Type B pancreatic cell (in vitro differentiated cells): ENCODE data around the gene IFNE. TPM values are rescaled to one million over a fixed set of nuclear protein-coding genes. Genes with fewer than 3 reads are reported as not detected.

ENCODE experiments used
- DNase-seq: peaks from one replicate; pipeline ENCODE4 v3.0.0; 2021; ENCODE audit warnings: mixed read lengths; ENCODE audit not compliant: unreplicated experiment; ENCODE audit errors: extremely low spot score
- H3K27ac Mint-ChIP-seq: 2 replicates; pipeline ENCODE4 v1.8.0; 2021; ENCODE audit warnings: mild to moderate bottlenecking, mixed read lengths
- H3K27me3 Mint-ChIP-seq: 2 replicates; pipeline ENCODE4 v1.8.0; 2021; ENCODE audit warnings: mixed read lengths
- H3K36me3 Mint-ChIP-seq: 2 replicates; pipeline ENCODE4 v1.8.0; 2021; ENCODE audit warnings: mixed read lengths
- H3K4me1 Mint-ChIP-seq: one replicate; pipeline ENCODE4 v1.8.0; 2021; ENCODE audit warnings: mixed read lengths; ENCODE audit not compliant: unreplicated experiment
- H3K4me3 Mint-ChIP-seq: 2 replicates; pipeline ENCODE4 v1.8.0; 2021; ENCODE audit warnings: mild to moderate bottlenecking, mixed read lengths
- H3K9me3 Mint-ChIP-seq: 2 replicates; pipeline ENCODE4 v1.8.0; 2021; ENCODE audit warnings: mixed read lengths
- CTCF ChIP-seq: fragments of 200-600 bp; sonication (generic); conservative IDR thresholded peaks from 2 replicates; pipeline ENCODE4 v1.5.0; 2021; ENCODE audit warnings: antibody characterized with exemption, mild to moderate bottlenecking
- long read RNA-seq: library from polyadenylated mRNA; unstranded; transcript quantifications from one replicate; pipeline ENCODE4 v2.0.0, GENCODE V29; 2020
- total RNA-seq: library from RNA; stranded (reverse); gene quantifications from 2 replicates; pipeline ENCODE4 v1.2.1, GENCODE V29; 2021; ENCODE audit warnings: low replicate concordance

The IFNE gene
- total RNA-seq = 0.19 and 0.75 TPM in 2 replicates
- long read RNA-seq = 0 reads

DNA sequence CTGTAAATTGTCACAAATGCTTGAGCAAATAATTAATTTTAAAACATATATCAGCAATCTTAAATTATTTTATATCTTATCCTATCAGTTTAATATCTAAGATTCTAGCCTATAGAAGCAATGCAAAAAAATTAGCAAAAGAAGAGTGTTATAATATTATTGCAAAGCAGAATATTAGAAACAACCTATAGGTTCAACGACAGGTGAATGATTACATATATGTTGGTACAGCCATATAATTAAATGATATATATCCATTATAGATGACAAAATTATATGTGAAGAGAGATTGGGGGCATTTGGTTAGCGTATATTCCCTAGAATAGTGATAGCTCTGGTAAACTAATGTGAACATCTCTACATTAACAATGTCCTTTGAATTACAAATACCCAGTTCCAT is at the start of gene IFNE:
TSS of gene IFNE (minus strand) at position 101 of the 400 bp plus-strand sequence. CDS start 619 bp downstream, outside the sequence.
- Mint-ChIP-seq H3K27me3 (no peaks in the 10 kb centered on the region), H3K4me1 (no peaks in the 10 kb centered on the region), H3K4me3 (no peak within 1 kb of the TSS), H3K36me3 (no peaks in the 10 kb centered on the region), H3K27ac (no peak within 1 kb of the TSS), H3K9me3 (no peaks in the 10 kb centered on the region)
- TF ChIP-seq CTCF = no peak
- DNase-seq = no peak

DNA sequence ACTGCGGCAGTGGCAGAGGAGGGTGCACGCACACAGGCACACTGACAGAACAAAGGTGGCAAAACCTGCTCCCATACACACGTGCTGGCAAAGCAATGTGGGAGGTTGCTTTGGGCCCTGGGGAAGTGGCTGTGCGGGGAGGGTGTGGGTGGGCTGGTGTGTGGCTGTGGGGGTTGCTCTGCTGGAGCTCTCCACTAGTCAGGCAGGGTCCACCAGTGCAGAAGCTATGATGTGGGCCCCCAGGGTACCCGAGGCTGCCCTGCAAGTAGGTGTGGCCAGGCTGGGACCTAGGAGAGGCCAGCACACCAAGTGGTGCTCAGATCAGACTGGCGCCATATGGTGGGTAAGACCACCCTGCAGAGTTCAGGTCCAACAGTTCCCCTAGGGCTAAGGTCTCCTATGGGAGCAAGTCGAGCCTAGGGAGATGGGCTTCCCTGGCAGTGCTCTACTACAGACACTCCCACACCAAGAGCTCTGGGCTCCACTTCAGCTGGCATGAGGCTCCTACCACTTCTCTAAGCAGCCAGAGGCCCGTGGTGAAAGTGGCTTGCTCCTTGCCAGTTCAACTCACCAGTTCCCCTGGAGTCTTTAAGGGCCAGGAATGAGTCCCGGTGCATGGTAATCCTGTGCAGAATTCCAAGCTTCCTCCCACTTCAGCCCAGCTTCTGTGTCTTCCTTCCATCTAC is 46.2 kb upstream of the IFNE start:
- TF ChIP-seq CTCF = no peak
- no peak for DNase-seq
- Mint-ChIP-seq H3K27ac (no peak overlapping the region), H3K4me3 (no peak overlapping the region), H3K36me3 (peaks cover 12% of the 10 kb centered on the region), H3K27me3 (no peaks in the 10 kb centered on the region), H3K4me1 (no peaks in the 10 kb centered on the region), H3K9me3 (no peaks in the 10 kb centered on the region)

- Mint-ChIP-seq H3K9me3 (no peaks in the 10 kb centered on the region), H3K27me3 (no peaks in the 10 kb centered on the region)
Measured at GRCh38 chr9:21527579-21527978, 45.5 kb upstream of the IFNE start.

GRCh38 chr9:21525174-21525573 is 43.1 kb upstream of the IFNE start:
- H3K27me3 Mint-ChIP-seq = no peaks in the 10 kb centered on the region
- H3K27ac Mint-ChIP-seq = no peak overlapping the region
- DNase-seq = no peak
- no peaks in the 10 kb centered on the region for H3K4me1 Mint-ChIP-seq
- H3K9me3 Mint-ChIP-seq = no peaks in the 10 kb centered on the region
- no peak overlapping the region for H3K4me3 Mint-ChIP-seq
- TF ChIP-seq CTCF = no peak
- H3K36me3 Mint-ChIP-seq = peaks cover 12% of the 10 kb centered on the region

More at GRCh38 chr9:21527579-21527978, 45.5 kb upstream of the IFNE start:
- TF ChIP-seq CTCF = no peak
- no peak overlapping the region for H3K4me3 Mint-ChIP-seq
- H3K36me3 Mint-ChIP-seq = peaks cover 12% of the 10 kb centered on the region
- no peaks in the 10 kb centered on the region for H3K4me1 Mint-ChIP-seq
- DNase-seq = no peak
- H3K27ac Mint-ChIP-seq = no peak overlapping the region

DNA sequence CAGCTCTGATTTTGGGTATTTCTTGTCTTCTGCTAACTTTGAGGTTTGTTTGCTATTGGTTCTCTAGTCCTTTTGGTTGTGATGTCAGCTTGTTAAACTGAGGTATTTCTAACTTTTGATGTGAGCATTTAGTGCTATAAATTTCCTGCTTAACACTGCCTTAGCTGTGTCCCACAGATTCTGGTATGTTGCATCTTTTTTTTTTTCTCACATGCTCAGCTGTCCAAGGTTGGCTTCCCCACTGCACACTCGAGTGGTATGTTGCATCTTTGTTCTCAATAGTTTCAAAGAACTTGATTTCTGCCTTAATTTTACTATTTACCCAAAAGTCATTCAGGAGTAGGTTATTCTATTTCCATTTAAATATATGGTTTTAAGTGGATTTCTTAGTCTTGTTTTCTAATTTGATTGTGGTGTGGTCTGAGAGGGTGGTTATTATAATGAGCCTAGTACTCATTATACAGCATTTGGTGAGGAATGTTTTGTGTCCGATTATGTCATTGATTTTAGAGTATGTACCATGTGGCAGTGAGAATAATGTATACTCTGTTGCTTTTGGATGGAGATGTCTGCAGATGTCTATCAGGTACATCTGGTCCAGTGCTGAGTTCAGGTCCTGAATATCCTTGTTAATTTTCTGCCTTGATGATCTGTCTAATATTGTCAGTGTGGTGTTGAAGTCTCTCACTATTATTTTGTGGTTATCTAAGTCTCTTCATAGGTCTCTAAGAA is 42.2 kb upstream of the IFNE start:
- no peak overlapping the region for H3K4me3 Mint-ChIP-seq
- DNase-seq = no peak
- no peaks in the 10 kb centered on the region for H3K9me3 Mint-ChIP-seq

More for the DNA sequence above, 42.2 kb upstream of the IFNE start:
- TF ChIP-seq CTCF = no peak
- H3K27me3 Mint-ChIP-seq = no peaks in the 10 kb centered on the region
- peaks cover 10% of the 10 kb centered on the region for H3K36me3 Mint-ChIP-seq
- H3K27ac Mint-ChIP-seq = no peak overlapping the region
- no peaks in the 10 kb centered on the region for H3K4me1 Mint-ChIP-seq
